ENCODE data around the gene AMD1.

The AMD1 gene

GRCh38 chr6:110934381-110934898 lies 59.9 kb downstream of the AMD1 start:
- H3K79me2 ChIP-seq (ENCODE audit: low read length) = no peaks in the 10 kb centered on the region
- H3K4me1 ChIP-seq (ENCODE audit: low read length) = peaks cover 17% of the 10 kb centered on the region
- no peaks in the 10 kb centered on the region for H3K9me3 ChIP-seq (ENCODE audit: insufficient read depth, low read length)
- peak overlapping the region; percentile 56 for H2AFZ ChIP-seq (ENCODE audit: low read depth, low read length)
- H3K27me3 ChIP-seq (ENCODE audit: low read depth, low read length) = no peaks in the 10 kb centered on the region
- H3K4me2 ChIP-seq (ENCODE audit: low read length) = peak overlapping the region; percentile 65
- no peaks in the 10 kb centered on the region for H4K20me1 ChIP-seq (ENCODE audit: insufficient read depth, low read length)
- no peak overlapping the region for H3K9ac ChIP-seq (ENCODE audit: low read length)
- TF ChIP-seq CTCF (IDR thresholded peaks at IDR 0.05; ENCODE audit: low read depth, low read length) = no peak
- no peak for TF ChIP-seq EZH2phosphoT487 (IDR thresholded peaks at IDR 0.05; ENCODE audit: low read depth)
- H3K27ac ChIP-seq (ENCODE audit: low read length) = peak overlapping the region; percentile 11; the same call in 1 of the 2 replicates
- no peaks in the 10 kb centered on the region for H3K36me3 ChIP-seq (replicated peaks; ENCODE audit: low read depth, low read length)
- 0 out of 2 replicates have a peak overlapping the region, but pooled peaks have one; percentile 16 for H3K4me3 ChIP-seq (ENCODE audit: low read length)

GRCh38 chr6:110935171-110935570 lies 60.6 kb downstream of the AMD1 start:
- TF ChIP-seq EZH2phosphoT487 (IDR thresholded peaks at IDR 0.05; ENCODE audit: low read depth) = no peak
- Histone ChIP-seq H3K4me1 (ENCODE audit: low read length) (peaks cover 15% of the 10 kb centered on the region), H3K9ac (ENCODE audit: low read length) (no peak overlapping the region), H3K27ac (ENCODE audit: low read length) (no peak overlapping the region), H3K9me3 (ENCODE audit: insufficient read depth, low read length) (no peaks in the 10 kb centered on the region), H3K27me3 (ENCODE audit: low read depth, low read length) (no peaks in the 10 kb centered on the region), H2AFZ (ENCODE audit: low read depth, low read length) (no peak overlapping the region), H4K20me1 (ENCODE audit: insufficient read depth, low read length) (no peaks in the 10 kb centered on the region), H3K79me2 (ENCODE audit: low read length) (no peaks in the 10 kb centered on the region), H3K4me2 (ENCODE audit: low read length) (no peak overlapping the region), H3K4me3 (ENCODE audit: low read length) (no peak overlapping the region), H3K36me3 (replicated peaks; ENCODE audit: low read depth, low read length) (no peaks in the 10 kb centered on the region)

- no peak for TF ChIP-seq CTCF (IDR thresholded peaks at IDR 0.05; ENCODE audit: low read depth, low read length)
- TF ChIP-seq EZH2phosphoT487 (IDR thresholded peaks at IDR 0.05; ENCODE audit: low read depth) = no peak
- no peaks in the 10 kb centered on the region for H3K36me3 ChIP-seq (replicated peaks; ENCODE audit: low read depth, low read length)
- H3K9ac ChIP-seq (ENCODE audit: low read length) = no peak overlapping the region
- H3K79me2 ChIP-seq (ENCODE audit: low read length) = no peaks in the 10 kb centered on the region
- no peak overlapping the region for H3K4me2 ChIP-seq (ENCODE audit: low read length)
- H3K4me3 ChIP-seq (ENCODE audit: low read length) = no peak overlapping the region
- peaks cover 12% of the 10 kb centered on the region for H3K4me1 ChIP-seq (ENCODE audit: low read length)
- H3K9me3 ChIP-seq (ENCODE audit: insufficient read depth, low read length) = no peaks in the 10 kb centered on the region
- H4K20me1 ChIP-seq (ENCODE audit: insufficient read depth, low read length) = no peaks in the 10 kb centered on the region
- no peak overlapping the region for H2AFZ ChIP-seq (ENCODE audit: low read depth, low read length)
- no peaks in the 10 kb centered on the region for H3K27me3 ChIP-seq (ENCODE audit: low read depth, low read length)
- H3K27ac ChIP-seq (ENCODE audit: low read length) = no peak overlapping the region
These were observed 63.6 kb downstream of the AMD1 start for GRCh38 chr6:110938171-110938570.

- Histone ChIP-seq H4K20me1 (ENCODE audit: insufficient read depth, low read length) (no peaks in the 10 kb centered on the region), H2AFZ (ENCODE audit: low read depth, low read length) (no peak overlapping the region), H3K36me3 (replicated peaks; ENCODE audit: low read depth, low read length) (no peaks in the 10 kb centered on the region), H3K27me3 (ENCODE audit: low read depth, low read length) (no peaks in the 10 kb centered on the region), H3K9me3 (ENCODE audit: insufficient read depth, low read length) (no peaks in the 10 kb centered on the region), H3K4me3 (ENCODE audit: low read length) (no peak overlapping the region), H3K4me1 (ENCODE audit: low read length) (peaks cover 6% of the 10 kb centered on the region), H3K79me2 (ENCODE audit: low read length) (no peaks in the 10 kb centered on the region), H3K9ac (ENCODE audit: low read length) (no peak overlapping the region), H3K4me2 (ENCODE audit: low read length) (no peak overlapping the region), H3K27ac (ENCODE audit: low read length) (no peak overlapping the region)
- TF ChIP-seq CTCF (IDR thresholded peaks at IDR 0.05; ENCODE audit: low read depth, low read length) (no peak), EZH2phosphoT487 (IDR thresholded peaks at IDR 0.05; ENCODE audit: low read depth) (no peak)
These were observed 65.0 kb downstream of the AMD1 start for GRCh38 chr6:110939429-110940200.
